Stimulated activated CD8-positive, alpha-beta memory T cell treated with anti-CD3 and anti-CD28 coated beads, Interleukin-12 subunit alpha, Interleukin-12 subunit beta, amount 100 ng/mL, for 4 hours (primary cell): ENCODE data around the gene PRTN3.

Experiments
- DNase-seq: peaks from one replicate; pipeline ENCODE4 v3.0.0-alpha.2; 2020; ENCODE audit warnings: low read depth

PRTN3 gene, protein sequence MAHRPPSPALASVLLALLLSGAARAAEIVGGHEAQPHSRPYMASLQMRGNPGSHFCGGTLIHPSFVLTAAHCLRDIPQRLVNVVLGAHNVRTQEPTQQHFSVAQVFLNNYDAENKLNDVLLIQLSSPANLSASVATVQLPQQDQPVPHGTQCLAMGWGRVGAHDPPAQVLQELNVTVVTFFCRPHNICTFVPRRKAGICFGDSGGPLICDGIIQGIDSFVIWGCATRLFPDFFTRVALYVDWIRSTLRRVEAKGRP

DNA sequence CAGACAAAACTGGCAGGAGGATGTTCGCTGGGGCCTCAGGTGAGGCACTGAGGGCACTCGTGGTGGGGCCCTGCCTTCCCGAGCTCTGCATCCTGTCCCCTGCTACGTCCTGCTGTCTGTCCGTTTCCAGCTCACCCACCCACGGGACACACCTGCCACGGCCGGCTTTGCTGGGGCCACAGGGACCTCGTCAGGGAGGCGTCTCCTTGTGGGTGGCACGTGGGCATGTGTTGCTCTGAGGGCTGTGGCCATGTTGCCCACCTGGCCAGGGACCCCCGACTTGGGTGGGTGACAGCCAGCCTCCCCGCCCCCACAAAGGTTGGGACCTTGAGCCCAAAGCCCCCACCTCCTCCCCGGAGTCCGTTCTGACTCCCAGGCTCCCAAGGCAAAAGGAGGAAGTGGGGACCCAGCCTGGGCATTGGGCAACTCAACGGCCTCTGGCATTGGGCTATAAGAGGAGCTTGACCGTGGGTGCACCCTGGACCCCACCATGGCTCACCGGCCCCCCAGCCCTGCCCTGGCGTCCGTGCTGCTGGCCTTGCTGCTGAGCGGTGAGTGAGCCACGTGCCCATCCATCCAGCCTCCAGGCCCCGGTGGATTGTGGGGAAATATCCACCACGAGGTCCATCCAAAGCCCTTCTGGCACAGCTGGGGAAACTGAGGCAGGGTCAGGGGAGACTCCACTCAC lies at the start of gene PRTN3:
PRTN3 (plus strand) TSS at position 481 of the 688 bp plus-strand sequence; CDS start at position 491, 10 bp downstream.
- DNase-seq: no peak

DNA sequence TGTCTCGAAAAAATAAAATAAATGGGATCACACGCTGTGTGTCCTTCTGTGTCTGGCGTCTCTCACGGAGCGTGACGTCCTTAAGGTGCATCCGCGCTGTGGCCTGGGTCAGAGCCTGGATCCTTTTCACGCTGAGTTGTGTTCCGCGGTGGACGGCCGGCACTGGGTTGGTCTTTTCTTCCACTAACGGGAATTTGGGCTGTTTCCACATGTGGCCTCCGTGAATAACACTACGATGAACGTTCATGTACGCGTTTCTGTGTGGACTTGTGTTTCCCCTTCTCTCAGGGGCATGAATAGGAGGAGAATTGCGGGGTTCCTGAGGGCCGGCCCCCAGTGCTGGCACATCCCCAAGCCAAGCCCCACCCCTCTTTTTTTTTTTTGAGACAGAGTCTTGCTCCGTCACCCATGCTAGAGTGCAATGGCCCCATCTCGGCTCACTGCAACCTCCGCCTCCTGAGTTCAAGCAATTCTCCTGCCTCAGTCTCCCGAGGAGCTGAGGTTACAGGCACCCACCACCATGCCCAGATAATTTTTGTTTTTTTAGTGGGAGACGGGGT lies 49.7 kb upstream of the PRTN3 start:
- DNase-seq: no peak

DNA sequence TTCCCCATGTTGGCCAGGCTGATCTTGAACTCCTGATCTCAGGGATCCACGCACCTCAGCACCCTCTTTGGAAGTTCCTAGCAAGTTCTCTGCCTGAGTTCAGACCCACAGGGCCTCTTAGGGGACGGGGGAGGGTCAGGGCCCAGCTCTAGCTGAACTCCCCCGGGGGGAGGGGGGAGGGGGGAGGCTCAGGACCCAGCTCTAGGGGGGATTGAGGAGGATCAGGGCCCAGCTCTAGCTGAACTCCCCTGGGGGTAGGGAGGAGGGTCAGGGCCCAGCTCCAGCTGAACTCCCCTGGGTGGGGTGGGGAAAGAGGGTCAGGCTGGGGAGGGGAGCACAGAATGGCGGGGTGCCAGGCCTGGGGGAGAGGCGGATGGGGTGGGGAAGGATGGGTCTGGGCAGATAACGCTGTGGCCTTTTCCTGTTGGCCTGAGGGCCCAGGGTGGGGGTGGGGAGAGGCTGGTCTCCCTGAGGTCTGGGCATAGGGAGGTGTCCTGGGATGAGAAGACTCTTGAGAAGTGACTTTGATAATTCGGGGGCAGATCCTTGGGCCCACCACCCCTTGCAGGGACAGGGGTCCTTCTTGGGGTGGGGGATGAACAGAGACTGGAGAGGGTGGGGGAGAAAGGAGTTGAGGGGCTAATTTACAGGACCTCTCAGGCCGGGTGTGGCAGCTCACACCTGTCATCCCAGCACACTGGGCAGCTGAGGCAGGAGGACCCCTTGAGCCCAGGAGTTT lies 49.1 kb upstream of the PRTN3 start:
- DNase-seq: no peak

DNA sequence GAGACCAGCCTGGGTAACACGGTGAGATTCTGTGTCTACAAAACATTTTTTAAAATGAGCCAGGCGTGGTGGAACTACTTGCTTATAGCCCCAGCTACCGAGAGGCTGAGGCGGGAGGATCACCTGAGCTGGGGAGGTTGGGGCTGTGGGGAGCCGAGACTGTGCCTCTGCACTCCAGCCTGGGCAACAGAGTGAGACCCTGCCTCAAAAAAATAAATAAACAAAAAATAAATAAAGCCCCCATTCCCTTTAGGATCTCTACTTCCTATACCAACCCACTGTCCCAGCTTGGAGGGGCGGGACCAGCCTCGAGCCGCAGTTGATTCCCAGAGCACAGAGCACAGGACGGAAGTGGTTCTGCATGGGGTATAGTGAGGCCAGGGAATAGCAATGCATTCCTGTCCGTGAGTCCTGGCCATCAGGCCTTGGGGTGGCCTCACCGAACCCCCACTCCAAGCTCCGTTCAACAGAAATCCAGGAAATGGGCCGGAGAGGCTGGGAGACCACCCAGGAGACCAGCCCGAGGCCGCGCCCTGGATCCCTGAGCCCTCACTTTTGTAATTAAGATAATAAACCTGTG lies 48.4 kb upstream of the PRTN3 start:
- no peak for DNase-seq

DNA sequence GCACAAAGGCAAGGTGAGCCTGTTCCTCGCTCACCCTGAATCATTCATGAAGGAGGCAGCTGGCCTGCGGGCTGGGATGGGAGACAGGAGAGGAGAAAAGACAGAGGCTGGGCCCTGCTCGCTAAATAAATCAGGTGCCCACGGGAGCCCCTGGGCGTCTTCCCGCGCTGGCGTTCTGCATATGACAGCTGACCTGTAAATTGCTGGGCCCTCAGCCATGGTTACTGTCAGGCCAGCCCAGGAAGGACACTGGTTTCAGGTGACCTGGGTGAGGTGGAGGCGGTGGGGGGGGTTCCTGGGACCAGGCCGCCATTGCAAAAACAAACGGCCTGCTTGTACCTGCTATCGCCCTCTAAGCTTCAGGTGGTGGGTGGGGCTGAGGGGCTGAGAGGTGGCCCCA lies 47.0 kb upstream of the PRTN3 start:
- no peak for DNase-seq

DNA sequence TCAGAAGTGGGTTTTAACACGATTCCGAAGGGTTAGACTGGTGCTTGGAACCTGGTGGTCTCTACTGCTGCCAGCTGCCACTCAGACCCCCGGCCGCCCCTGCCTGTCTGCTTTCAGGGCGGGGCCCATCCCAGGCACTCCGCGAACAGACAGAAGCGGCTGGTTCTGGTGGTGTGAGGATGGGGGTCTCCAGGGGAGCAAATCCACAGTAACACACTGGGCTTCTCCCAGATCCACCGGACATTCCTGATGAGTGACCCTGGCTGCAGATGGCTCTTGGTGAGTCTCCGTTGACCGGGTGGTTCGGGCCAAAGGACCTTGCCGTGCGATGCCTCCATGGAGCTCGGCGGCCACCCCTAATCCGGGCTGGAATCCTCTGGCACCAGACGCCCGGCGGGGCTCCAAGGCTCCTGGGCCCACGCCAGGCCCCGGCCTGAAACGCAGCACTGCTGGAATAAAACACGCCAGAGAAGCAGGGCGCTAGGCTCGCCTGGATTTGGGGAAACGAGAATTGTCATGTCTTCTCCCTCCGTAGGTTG lies 45.7 kb upstream of the PRTN3 start:
- DNase-seq: no peak

DNA sequence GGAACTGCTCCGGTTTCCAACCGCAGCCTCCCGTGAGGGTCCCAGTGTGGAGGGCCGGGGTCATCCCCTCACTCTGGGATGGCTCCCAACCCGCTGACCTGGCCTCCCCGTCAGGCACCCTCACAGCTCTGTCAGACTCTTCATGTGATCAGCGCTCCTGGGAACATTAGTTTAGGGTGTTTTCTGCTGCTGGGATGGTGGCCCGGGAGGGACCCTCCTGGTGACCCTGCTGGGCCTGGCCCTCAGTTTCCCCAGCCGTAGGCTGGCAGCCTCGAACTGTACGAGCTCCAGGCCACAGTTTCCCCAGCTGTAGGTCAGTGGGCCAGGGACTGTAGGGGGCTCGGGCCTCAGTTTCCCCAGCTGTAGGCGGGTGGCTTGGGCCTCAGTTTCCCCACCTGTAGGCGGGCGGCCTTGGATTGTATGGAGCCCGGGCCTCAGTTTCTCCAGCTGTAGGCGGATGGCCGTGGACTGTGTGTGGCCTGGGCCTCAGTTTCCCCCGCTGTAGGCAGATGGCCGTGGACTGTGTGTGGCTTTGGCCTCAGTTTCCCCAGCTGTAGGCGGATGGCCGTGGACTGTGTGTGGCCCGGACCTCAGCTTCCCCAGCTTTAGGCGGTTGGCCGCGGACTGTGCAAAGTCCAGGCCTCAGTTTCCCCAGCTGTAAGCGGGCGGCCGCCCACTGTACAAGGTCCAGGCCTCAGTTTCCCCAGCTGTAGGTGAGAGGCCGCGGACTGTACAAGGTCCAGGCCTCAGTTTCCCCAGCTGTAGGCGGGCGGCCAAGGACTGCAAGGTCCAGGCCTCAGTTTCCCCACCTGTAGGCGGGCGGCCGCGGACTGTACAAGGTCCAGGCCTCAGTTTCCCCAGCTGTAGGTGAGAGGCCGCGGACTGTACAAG lies 44.9 kb upstream of the PRTN3 start:
- DNase-seq: no peak

DNA sequence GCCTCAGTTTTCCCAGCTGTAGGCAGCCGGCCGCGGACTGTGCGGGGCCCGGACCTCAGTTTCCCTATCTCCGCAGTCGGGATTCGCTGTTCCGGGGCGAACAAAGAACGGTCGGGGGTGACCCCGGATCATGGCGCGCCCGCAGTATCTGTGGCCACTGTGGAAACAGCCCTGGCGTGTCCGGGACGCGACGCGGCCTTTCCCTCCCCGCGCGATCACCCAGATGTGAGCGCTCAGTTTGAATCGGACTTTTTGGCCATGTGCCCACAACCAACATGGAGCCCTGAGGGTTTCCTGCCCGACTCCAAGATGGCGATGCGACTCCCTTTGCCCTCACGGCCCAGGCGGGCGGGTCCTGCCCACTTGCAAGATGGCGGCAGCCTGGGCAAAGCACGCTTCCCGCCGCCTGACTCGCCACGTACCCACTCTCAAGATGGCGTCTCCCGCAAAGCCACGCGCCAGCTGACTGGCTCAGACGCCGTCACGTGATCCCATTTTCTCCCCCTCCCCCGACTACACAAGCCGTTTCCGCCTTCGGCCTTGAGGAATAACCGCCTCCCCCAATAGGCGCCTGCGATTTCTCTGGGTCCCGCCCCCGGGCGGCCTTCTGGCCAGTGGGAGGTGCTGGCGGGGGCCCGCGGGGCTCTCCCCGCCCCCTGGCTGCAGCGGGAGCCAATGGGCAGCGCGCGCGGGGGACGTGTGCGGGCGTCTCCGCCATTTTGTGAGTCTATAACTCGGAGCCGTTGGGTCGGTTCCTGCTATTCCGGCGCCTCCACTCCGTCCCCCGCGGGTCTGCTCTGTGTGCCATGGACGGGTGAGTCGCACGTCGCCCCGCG lies 43.9 kb upstream of the PRTN3 start, which contains the start of gene PTBP1:
PTBP1 (plus strand) TSS at position 761 of the 836 bp plus-strand sequence; CDS start at position 807, 46 bp downstream.
- DNase-seq: peak; percentile 98

DNA sequence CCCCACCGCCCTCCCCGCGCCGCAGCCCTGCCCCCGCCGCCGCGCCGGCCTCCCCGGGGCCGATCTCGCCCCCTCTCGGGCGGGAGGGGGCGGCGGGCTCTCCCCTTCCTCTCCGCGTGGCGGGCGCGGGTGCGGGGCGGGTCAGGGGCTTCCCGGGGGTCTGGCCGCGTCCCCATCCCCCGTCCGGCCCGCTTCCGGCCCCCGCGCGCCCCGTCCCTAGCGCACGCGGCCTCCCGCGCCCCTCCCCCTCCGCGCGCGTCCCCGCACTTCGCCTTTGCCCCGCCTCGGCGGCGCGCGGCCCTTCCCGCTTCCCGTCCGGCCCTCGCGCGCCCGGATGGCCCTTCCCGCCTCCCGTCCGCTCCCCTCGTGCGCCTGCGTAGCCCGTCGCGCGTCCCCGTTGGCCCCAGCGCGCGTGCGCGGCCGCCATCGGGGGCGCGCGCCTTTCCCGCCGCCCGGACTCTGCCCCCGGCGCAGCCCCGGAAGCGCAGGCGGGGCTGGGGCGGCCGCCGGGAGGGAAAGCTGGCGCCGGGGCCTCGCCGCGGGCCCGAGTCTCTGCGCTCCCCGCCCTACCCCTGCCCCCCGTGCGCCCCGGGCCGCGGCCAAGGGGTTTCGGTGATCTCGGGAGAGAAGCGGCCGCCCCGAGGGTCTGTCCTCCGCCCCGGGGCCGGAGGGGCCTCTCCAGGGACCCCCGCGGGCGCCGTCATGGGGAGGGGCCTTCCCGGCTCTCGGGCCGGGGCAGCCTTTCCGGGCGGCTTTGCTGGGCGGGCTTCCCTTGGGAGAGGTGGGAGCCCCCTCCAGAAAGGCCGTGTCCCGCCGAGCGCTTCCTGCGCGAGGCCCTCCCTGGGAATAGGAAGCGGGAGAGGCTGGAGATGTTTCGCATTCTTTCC lies 43.0 kb upstream of the PRTN3 start:
- peak; percentile 75 for DNase-seq

DNA sequence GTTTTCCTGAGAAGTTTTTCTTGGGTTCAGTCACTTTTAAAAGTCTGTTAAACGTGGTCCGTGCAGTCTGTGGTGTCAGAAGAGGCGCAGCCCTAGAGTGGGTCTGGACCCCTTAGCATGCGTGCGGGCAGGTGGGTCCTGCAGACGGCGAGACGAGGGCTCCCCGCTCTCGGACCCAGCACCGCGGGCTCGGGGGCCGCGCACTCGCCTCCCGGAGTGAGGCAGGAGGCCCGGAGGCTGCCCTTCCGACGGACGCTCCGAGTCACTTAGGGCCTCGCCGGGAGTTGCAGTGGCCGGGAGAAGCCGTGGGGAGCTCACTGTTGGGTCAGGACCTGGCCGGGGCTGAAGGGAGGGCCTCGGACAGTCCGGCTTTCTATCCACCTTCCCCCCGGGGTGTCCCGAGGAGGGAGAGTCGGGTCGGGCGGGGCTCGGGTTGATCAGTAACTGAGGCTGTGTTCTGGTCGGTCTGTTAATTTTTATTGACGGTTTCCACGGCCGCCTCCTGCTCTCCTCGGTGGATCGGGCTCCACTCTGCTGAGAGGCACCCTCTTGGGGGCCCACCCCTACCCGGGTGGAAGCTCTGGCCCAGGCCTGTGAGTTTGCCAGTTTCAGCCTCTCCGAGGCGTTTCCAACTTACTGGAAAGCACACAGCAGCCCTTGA lies 42.3 kb upstream of the PRTN3 start:
- no peak for DNase-seq

DNA sequence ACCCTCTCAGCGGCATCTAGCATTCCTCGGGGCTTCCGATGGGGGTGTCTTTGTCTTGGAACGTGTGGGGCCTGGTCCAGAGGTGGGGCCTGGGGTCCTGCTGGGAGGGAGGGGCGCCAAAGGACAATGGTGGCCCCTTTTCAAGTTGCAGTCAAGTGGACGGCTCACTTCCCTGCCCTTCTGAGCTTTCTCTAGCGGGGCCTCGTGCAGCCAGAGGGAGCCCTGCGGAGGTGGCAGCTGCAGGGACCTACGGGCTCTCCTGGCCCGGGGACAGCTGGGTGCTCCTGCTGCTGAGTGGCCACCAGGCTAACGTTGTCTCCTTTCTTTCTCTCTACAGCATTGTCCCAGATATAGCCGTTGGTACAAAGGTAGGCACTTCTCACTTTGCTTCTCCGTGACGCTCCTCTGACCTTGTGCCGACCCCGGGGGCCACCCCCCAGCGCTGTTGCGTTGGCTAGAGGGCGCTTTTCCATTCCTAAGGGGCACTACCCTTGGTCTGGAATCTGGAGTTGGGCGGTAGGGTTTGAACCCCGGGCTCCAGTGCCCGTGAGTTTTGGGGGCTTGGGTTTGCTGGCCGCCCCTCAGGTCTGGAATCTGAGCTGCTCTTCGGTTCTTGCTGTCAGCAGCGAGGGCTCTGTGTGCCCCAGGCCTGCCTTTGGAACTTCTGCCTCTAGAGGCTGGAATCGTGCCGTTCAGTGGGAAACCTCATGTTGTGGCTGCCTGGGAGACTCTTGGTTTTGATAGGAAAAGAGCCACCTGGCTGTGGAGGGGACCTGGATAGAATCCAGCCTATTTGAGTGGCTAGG lies 41.5 kb upstream of the PRTN3 start:
- no peak for DNase-seq

DNA sequence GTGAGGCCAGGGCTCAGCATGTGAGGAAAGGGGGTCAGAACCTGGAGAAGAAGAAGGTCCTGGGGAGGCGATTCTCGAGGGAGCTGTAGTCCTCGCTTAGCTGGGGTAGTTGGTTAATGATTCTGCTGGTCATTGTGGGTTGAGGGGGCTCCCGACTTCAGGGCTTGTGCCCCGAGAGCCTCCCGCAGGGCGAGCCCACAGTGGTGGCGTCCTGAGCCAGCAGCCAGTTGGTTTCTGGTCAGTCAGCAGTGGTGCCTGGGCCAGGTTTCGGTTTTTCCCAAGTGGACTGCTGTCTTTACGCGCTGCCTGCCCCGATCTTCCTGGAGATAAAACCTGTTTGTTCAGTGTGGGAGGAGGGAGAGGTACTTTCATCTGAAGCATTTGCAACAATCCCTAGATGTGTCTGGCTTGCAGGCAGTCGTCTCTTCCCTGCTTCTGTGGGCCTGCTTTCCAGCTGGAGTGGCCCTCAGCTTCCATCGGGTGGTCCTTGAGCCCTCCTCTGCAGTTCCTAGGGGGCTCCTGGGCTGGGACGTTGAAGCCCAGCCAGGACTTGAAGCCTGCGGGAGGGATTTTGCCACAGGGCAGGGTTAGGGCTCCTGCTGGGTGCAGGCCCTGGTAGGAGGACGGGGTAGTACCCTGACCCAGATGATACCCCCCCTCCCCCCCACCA lies 40.3 kb upstream of the PRTN3 start:
- no peak for DNase-seq

DNA sequence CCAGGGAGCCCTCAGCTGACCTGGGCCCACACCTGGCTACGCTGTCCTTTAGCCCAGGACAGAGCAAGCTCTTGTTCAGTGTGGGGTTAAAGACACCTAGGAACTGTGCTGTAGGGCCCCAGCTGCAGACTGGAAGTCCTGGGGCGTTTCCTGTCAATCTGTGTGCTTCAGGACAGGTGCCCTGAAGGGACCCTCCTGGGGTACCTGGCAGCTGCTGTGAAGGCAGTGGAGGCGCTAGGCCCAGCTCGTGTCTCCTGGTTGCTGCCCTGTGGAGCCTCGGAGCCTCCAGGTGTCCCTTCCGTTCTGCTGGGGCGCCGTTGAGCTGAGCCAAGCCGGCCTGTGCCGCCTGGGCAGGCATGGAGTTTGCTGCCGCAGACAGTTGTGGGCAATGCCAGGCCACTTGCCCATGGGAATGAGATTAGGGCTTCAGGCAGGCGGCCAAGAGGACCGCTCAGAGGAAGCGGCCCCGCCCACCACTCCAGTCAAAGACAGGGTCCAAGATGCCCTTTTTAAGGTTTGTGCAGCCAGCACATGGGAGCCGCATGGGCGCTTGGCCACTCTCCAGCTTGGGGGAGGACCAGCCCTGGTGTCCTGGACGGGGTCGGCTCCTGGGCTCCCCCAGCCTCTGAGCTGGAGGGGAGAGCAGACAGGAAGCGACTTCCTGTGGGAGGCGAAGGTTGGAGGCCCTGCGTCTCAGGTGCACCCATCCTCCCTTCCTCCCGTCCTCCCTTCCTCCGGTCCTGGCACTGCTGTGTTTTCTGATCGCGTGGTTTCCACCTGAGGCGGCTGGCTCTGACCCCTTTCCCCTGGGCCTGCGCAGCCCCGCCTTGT lies 39.6 kb upstream of the PRTN3 start:
- DNase-seq: no peak

DNA sequence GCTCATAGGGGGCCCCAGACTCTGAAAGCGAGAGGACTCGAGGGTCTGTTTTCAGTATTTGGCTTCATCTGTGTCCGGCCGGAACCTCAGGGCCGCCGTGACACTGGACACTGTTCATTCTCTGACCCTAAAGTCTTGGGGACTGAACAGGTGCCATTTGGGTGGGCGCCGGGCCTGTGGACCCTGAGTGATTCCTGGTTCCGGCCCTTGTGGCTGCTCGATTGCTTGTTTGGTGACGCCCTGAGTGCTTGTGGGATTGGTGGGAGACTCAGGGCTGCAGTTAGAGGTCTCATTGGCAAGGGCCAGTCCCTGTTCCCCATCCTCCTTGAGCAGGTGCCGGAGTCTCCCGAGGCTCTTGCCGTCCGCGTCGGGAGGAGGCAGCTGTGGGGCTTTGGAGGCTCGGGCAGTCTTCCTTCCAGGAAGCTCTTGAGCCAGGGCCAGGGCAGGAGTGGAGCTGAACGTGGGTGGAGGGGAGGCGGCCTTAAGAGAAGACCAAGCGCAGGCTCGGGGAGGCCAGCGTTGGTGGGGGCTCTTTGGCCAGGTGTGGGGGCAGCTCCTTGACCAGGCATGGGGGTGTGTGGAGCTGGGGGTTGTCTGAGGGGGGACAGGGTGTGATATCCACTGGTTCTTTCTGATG lies 38.8 kb upstream of the PRTN3 start:
- no peak for DNase-seq

DNA sequence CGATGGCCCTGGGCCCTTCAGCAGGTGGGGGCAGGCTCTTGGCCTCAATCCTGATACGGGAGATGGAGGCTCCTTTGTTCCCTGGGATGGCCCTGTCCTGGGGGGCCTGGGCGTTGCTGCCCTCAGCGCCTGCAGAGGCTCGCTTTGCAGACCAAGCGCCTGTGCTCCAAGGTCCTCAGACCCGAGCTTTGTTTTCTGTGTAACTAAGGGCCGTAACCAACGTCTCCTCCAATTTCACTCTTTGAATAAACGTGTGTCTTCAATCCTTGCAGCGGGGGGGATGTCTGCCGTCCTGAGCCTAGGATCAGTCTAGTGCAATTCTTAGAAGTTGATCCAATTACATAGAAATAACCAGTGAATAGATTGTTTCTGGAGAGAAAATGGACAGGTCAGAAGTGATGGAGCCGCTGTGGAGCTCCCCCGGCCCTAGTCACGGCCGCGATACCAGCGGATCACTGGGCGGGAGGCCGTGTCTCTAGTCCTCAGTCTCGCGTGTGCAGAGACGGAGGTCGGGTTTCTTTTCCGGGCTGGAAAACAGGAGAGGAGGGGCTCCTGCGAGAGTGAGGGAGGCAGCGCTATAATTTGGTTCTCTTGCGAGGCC lies 38.2 kb upstream of the PRTN3 start:
- DNase-seq: no peak
